ENCODE results near the gene MCCC1.
"Not testable (repeated sequence)": the region's sequence is repeated elsewhere in the genome, so short reads cannot be mapped to it uniquely, and the experiment has no call there.

Gene MCCC1

DNA sequence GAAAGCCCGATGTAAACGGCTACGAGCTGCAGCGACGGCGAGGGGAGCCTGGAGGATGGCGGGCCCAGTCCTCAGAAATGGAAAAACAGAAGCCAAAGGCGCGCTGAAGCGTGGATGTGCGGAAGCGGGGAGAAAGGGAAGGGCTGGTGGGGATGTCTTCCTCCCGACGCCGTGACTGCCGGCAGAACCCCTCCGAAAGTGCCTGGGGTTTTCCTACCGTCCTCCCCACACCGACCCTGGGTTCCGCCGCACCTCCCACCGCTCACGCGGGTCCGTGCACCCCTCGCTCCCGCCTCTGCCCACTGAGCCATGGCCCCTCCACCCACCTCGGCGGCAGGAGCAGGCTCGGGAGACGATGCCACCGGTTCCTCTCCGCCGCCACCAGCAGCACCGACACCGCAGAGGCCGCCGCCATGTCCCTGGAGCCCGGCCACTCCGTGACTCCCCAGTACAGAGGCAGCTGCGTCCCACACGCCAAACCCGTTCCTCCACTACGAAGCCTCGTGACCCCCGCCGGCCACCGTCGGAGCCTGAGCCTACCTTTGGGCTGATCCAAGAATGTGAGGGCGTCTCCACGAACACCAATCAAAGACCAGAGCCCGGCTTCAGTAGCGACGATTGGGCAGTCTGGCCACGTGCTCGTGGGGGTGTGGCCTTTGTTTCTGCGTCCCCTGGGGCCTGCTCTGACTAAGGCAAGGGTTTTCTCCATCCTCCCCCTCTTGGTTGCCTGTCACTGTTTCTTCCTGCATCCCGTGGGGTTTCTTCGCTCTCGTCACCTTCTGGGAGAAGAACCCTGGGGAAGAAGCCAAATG lies at the start of gene MCCC1:
Gene MCCC1, minus strand, starts transcription at position 471 of the 812 bp plus-strand sequence. Its CDS starts 56 bp downstream, at position 415.
- in situ Hi-C loops (cut with MboI; ENCODE audit: low sequenced_read_pairs): no loop called here

- in situ Hi-C loops (cut with MboI; ENCODE audit: low sequenced_read_pairs): no loop called here
Observed at GRCh38 chr3:183148056-183148455, 48.8 kb upstream of the MCCC1 start.

DNA sequence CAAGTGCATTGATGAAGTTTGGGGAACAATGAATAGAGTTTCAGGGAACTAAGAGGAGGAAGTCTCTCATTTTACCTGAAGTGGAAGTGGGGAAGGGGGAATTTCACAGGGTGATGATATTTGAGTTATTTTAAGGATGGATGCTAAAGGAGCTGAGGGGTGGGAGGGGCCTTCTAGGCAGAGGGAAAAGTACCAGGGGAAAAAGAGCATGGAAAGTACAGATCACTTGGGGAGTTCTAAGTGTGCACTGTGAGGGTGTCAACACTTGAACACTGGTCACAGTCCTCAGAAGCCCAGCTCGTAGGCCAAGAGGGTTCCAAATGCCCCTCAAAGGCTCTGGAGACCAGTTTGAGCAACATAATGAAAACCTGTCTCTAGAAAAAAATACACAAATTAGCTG lies 45.1 kb upstream of the MCCC1 start:
- in situ Hi-C loops (cut with MboI; ENCODE audit: low sequenced_read_pairs): no loop called here

- in situ Hi-C loops (cut with MboI; ENCODE audit: low sequenced_read_pairs): no loop called here
Observed at GRCh38 chr3:183142199-183142598, 42.9 kb upstream of the MCCC1 start.

DNA sequence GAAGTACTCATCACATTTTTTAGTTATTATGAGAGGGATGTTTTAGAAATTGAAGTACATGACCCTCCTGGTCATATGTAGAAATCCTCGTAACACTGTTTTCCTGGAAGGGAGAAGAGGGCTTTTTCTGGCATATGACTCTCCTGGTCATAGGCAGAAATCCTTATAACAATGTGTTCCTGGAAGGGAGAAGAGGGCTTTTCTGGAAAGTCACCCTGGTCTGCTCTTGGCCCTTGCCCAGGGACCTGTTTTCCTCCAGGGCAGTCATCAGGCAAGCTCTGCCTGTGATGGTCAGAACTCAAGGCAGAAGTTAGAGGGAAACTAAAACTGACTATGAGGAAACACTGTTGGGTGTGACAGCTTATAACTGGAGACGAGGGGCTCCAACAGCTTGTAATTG lies 35.5 kb upstream of the MCCC1 start:
- in situ Hi-C loops (cut with MboI; ENCODE audit: low sequenced_read_pairs): no loop called here

DNA sequence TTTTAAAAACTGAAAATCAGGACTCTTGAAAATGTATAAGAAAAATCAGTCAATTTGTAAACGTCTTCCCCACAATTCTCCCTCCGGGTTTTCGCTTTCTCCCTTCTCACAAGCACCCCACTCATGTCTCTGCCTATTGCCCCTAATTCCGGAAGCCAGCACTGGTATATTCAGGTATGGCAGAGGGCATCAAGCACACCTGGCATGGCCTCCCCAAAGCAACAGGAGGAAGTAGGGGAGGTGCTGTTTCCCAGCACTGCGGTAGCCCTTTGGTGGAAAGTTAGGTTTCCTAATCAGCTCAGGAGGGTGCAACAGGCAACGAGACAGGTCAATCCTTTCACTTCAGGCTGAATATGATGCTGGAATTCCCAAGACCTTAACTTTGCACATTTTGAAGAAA lies 33.1 kb upstream of the MCCC1 start:
- in situ Hi-C loops (cut with MboI; ENCODE audit: low sequenced_read_pairs): no loop called here

- in situ Hi-C loops (cut with MboI; ENCODE audit: low sequenced_read_pairs): no loop called here
Observed at GRCh38 chr3:183131735-183132134, 32.4 kb upstream of the MCCC1 start.

DNA sequence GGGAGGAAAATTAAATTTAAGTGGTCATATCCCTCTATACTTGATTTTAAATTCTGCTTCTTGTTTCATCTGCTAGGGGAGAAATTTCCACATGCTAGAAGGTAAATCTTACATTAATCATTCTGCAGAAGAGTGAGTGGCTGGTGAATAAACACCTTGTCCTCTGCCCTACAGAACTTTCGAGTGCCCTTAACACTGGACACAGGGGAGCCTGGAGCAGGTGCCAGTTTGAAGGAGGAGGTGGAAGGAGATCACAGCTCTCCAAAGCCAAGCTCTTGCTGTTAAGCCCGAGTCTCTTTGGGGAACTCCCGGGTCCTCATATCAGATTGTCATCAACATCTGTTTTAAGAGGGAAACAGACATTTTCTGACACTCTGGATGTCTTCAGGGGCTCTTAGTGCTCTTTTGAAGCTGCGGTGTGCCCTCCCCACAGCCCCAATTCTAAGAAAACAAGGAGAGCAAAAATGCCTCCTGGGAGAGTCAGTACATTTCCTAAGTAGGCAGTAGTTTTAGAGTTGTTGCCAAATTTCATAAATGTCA lies 32.0 kb upstream of the MCCC1 start:
- in situ Hi-C loops (cut with MboI; ENCODE audit: low sequenced_read_pairs): no loop called here

DNA sequence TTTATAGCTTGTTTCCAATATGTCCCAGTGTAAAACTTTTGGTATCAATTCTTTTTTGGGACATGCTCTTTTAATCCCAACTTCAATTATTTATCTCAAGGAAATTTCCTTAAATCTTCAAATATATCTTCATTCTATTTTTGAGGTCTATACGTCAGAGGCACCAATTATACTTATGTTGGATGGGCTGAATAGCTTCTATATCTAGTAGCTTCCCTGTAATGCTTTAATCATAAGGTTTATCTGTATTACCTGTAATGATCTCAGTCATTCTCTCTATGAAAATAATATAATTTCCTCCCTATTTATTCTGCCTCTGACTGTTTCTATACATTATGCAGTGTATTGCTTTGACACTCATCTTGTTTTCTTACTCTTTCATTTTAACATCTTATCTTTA lies 29.9 kb upstream of the MCCC1 start:
- in situ Hi-C loops (cut with MboI; ENCODE audit: low sequenced_read_pairs): loop anchor here (5.0 kb wide), 1 partner anchor 253 kb away; no protein-coding TSS in a partner anchor

GRCh38 chr3:183128709-183129108 lies 29.4 kb upstream of the MCCC1 start:
- in situ Hi-C loops (cut with MboI; ENCODE audit: low sequenced_read_pairs): loop anchor here (5.0 kb wide), 1 partner anchor 254 kb away; no protein-coding TSS in a partner anchor

DNA sequence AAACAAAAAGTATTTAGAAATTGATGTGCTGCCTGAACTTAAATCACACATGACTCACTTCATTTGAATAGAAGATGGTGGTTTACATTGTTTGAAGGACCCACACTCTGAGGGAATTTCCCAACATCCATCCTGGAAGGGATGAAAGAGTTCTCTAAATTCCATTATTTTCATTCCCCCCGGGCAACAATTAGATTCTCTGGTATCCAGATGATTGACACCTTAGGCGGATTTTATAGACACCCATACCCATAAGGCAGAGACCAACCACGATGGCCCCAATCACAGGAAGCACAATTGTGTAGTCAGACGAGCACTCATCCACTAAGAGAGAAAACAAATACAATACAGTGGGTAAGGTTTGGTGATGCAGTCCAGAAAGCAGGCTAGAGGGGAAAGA lies 24.6 kb upstream of the MCCC1 start:
- in situ Hi-C loops (cut with MboI; ENCODE audit: low sequenced_read_pairs): no loop called here

DNA sequence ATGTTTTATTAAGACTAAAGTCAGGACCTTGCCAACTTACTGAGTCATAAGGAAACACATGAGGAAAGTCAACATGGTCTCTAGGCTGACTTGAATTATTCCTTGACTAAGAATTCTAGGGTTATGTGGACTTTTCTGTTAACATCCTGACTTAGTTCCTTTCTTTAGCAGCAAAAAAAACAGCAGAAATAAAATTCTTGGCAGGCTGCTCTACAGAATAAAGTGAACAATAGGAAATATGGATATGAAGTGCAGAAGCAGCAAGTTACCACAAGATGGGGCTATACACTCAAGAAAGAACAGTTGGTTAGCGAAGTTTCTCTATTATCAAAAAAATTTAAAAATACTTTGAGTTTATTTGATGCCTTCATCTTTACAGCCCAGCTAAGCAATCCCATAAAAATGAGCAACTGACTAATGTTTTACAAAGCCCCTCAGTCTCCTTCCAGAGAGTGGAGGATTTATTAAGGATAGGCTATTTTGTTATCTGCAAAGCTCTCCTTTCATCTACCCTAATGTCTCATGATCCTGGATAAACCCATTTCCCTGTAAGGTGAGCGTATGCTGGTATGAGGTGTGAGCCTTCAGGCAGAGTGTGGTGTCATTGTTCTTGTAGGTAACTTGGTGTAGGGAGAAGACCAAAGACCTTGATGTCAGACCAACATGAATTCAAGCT lies 23.1 kb upstream of the MCCC1 start:
- in situ Hi-C loops (cut with MboI; ENCODE audit: low sequenced_read_pairs): no loop called here

DNA sequence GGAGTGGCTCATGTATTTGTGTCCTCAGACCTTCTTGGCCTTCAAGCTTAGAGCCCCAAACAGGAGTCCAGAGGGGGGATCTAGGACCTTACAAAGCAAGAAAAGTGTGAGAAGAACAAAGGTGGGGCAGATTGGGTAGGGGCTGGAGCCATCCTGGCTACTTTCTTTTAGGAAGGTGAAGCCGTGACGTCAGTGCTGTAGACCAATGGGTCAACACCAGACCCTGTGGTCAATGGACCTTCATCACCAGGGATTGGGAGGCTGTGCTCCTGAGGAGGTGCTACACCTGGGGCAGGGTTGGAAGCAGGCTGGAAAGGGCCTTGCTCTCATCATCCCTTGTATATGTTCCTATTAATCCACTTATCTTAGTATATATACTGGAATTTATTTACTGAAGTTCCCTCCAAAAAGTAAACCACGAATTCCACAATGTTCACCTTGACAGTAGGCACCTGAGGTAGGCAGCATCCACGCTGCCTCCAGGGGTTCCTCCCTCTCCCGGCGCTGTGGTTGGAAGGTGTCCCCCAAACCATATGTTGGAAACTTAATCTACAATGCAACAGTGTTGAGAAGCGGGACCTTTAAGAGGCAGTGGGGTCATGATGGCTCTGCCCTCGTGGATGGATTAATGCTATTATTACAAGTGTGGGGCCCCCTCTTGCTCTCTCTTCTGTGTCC lies 21.4 kb upstream of the MCCC1 start:
- in situ Hi-C loops (cut with MboI; ENCODE audit: low sequenced_read_pairs): no loop called here

GRCh38 chr3:183117056-183117455 lies 17.8 kb upstream of the MCCC1 start:
- in situ Hi-C loops (cut with MboI; ENCODE audit: low sequenced_read_pairs): no loop called here

GRCh38 chr3:183116025-183116614 lies 16.8 kb upstream of the MCCC1 start:
- in situ Hi-C loops (cut with MboI; ENCODE audit: low sequenced_read_pairs): no loop called here

DNA sequence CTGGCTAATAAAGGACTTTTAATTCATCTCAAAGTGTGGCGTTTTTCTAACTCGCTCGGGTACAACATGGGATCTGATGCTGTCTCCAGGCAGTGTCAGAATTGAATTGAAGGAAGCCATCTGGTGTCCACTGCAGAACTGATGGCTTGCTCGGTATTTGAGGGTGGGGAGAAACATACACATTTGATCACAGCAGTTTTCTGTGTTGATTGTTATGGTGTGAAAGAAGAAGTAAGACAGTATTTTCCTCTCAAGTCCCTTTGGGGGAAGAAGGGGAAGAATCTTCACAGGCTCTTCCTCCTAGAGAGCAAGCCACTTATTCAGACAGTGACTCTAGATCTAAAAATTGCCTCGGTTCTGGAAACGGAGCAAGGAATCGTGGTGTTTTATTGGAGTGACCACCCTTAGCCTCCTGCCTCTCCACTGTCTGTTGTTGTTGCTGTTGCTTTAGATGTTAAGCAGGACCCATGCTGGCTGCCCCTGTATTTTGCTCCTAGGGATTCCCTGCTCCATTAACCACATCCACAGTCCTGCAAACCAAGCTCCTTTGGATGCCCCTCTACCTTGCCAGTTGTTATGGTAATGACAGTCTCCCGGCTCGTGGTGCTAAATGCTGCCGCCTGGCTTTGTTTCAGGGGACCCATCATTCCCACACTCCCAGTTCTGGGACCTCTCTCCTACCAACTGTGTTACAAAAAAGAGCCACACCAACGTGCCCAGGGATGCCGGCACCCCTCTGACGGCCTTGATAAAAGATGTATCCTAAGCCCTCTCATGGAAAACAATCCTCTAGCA lies 15.3 kb upstream of the MCCC1 start:
- in situ Hi-C loops (cut with MboI; ENCODE audit: low sequenced_read_pairs): no loop called here

DNA sequence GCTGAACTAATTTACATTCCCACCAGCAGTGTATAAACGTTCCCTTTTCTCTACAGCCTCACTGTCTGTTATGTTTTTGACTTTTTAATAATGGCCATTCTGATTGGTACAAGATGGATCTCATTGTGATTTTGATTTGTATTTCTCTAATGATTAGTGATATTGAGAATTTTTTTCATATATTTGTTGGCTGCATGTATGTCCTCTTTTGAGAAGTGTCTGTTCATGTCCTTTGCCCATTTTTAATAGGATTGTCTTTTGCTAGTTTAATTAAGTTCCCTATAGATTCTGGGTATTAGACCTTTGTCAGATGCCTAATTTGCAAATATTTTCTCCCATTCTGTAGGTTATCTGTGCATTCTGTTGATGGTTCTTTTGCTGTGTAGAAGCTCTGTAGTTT lies 10.6 kb upstream of the MCCC1 start:
- in situ Hi-C loops (cut with MboI; ENCODE audit: low sequenced_read_pairs): not testable (repeated sequence)

DNA sequence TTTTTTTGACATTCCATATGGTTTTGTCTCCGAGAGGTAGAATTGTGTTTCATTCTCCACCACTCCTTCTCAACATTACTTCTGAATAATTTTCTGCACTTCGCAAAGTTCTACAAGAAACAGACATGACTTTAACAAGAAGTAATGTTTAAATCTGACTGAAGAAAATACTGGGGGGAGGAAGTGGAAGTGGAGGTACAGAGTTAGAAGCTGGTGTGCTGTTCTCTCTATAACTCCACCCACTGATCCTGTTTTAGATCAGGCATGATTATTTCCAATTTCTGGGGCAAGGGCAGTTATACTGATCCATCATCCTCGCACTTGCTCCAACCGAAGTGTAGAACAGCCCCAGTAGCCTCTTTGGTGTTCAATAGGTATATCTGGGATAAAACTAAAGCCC lies 9.2 kb upstream of the MCCC1 start:
- in situ Hi-C loops (cut with MboI; ENCODE audit: low sequenced_read_pairs): no loop called here

DNA sequence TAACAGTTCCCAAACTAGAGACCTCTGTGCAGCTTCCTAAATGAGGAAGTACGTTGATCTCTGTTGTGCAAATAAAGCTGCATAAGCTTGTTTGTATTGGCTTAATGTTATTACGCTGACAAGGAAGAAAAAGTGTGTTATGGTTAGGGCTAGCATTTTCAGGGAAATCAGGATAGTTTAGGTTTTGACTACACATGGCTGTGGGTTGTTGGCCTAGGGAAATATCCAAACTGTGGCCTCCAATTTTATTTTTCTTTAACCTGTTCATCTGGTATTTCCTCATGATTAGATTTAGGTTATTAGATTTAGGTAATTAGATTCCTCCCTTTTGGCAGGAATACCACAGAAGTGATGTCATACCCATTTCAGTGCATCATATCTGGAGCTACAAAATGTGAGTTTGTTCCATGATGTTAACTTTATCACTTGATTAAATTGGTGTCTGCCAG lies 8.7 kb upstream of the MCCC1 start:
- in situ Hi-C loops (cut with MboI; ENCODE audit: low sequenced_read_pairs): no loop called here

DNA sequence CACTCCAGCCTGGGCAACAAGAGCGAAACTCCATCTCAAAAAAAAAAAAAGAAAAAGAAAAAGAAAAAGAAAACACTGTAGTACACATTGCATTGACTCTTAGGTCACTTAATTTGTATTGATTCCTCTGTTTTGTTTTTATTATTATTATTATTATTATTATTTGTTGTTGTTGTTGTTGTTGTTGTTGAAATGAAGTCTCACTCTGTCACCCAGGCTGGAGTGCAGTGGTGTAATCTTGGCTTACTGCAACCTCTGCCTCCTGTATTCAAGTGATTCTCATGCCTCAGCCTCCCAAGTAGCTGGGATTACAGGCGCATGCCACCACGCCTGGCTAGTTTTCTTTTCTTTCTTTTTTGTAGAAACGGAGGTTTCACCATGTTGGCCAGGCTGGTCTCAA lies 8.1 kb upstream of the MCCC1 start:
- in situ Hi-C loops (cut with MboI; ENCODE audit: low sequenced_read_pairs): not testable (repeated sequence)
